HepG2 (cell line): Measurements from ENCODE around the gene AP1G1.

Experiments
- ASH2L ChIP-seq: fragments of 300-600, 200-600 bp; sonication (generic); IDR thresholded peaks from 2 replicates; pipeline ENCODE4 v1.7.0; 2017; ENCODE audit warnings: low read depth, mild to moderate bottlenecking, moderate library complexity, mixed read lengths, low read length; ENCODE audit not compliant: insufficient read length
- E2F2 ChIP-seq: sonication (generic); formaldehyde crosslinking; IDR thresholded peaks from 2 replicates; pipeline ENCODE4 v1.4.0; 2020; ENCODE audit warnings: missing genetic modification reagents, borderline replicate concordance
- EZH2 ChIP-seq: conservative IDR thresholded peaks from 2 replicates; pipeline ENCODE4 v1.6.1; 2012; ENCODE audit warnings: mild to moderate bottlenecking, low read depth, low read length, moderate library complexity
- FOXK1 ChIP-seq: sonication (generic); formaldehyde crosslinking; IDR thresholded peaks from 2 replicates; pipeline ENCODE4 v1.4.0; 2020; ENCODE audit warnings: low read depth, missing genetic modification reagents, borderline replicate concordance
- FOXM1 ChIP-seq: sonication (generic); formaldehyde crosslinking; IDR thresholded peaks from 2 replicates; pipeline ENCODE4 v1.5.0; 2020; ENCODE audit warnings: missing genetic modification reagents
- HOXA7 ChIP-seq: sonication (generic); formaldehyde crosslinking; IDR thresholded peaks from 2 replicates; pipeline ENCODE4 v1.8.1; 2022; ENCODE audit warnings: mild to moderate bottlenecking, missing genetic modification reagents, moderate library complexity
- MIER3 ChIP-seq: IDR thresholded peaks from 2 replicates; pipeline ENCODE4 v1.6.1; 2016; ENCODE audit warnings: missing compliant biosample characterization, borderline replicate concordance
- MLX ChIP-seq: IDR thresholded peaks from 2 replicates; pipeline ENCODE4 v1.6.1; 2016
- NFYB ChIP-seq: sonication (generic); formaldehyde crosslinking; IDR thresholded peaks from 2 replicates; pipeline ENCODE4 v1.4.0; 2020; ENCODE audit warnings: missing genetic modification reagents
- PAF1 ChIP-seq: IDR thresholded peaks from 2 replicates; pipeline ENCODE4 v1.6.1; 2016; ENCODE audit warnings: missing genetic modification reagents, missing compliant biosample characterization
- RXRA ChIP-seq: sonication (generic); formaldehyde crosslinking; IDR thresholded peaks from 2 replicates; pipeline ENCODE4 v1.5.1; 2020; ENCODE audit warnings: missing genetic modification reagents
- SP1 ChIP-seq, 2 experiments: fragments of 450-650 bp in 1 of 2; sonication (generic) in 1 of 2; formaldehyde crosslinking in 1 of 2; IDR thresholded peaks; 2 replicates each; pipeline versions ENCODE4 v1.4.0 to v1.6.1; 2016 to 2020; ENCODE audit warnings: missing genetic modification reagents in 1 of 2
- ZNF12 ChIP-seq: sonication (generic); formaldehyde crosslinking; IDR thresholded peaks from 2 replicates; pipeline ENCODE4 v1.5.0; 2020; ENCODE audit warnings: missing genetic modification reagents

DNA sequence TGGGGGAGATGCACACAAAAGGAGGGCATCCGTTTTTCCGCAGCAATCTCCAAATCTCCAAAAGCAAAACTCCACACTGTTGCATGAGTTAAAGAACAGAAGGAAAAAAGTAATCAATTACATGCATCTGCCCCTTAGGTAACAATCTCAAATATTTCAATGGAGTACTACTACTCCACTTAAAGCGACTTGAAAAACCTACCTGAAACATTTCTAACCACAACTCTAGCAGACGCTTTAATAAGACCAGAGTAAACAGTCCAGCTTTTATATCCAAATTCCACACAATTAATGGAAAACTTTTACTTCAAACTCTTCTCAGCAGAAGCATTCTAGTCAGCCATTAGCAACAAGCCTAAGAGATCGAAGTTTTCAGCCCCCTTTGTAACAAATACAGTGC, 29.9 kb downstream of the AP1G1 start:
- no peak for TF ChIP-seq FOXK1 (CRISPR knock-in tag)
- TF ChIP-seq SP1 (IDR thresholded peaks at IDR 0.05): no peak
- TF ChIP-seq SP1 (CRISPR knock-in tag; IDR thresholded peaks at IDR 0.05): no peak
- no peak for TF ChIP-seq E2F2 (CRISPR knock-in tag)
- TF ChIP-seq MIER3 (CRISPR knock-in tag): no peak
- no peak for TF ChIP-seq ZNF12 (CRISPR knock-in tag)
- TF ChIP-seq EZH2: no peak
- TF ChIP-seq ASH2L: no peak
- no peak for TF ChIP-seq MLX (CRISPR knock-in tag)
- TF ChIP-seq NFYB (CRISPR knock-in tag): no peak
- TF ChIP-seq FOXM1 (CRISPR knock-in tag): no peak
- TF ChIP-seq HOXA7 (CRISPR knock-in tag): no peak
- no peak for TF ChIP-seq PAF1
- no peak for TF ChIP-seq RXRA (CRISPR knock-in tag)
